Activated CD4-positive, alpha-beta T cell treated with anti-CD3 and anti-CD28 coated beads for 36 hours (primary cell): ENCODE data around the gene GRIFIN. TPM values are rescaled to one million over a fixed set of nuclear protein-coding genes. Genes with fewer than 3 reads are reported as not detected.

Experiments
- ATAC-seq: fragments of 200-7000 bp; cut with Tn5 transposase; one replicate; pipeline ENCODE4 v1.10.0; 2021; ENCODE audit warnings: mild to moderate bottlenecking, moderate library complexity
- CTCF ChIA-PET: fragments of 350-600 bp; sonication (Branson Sonifier 250); formaldehyde crosslinking; loops from one replicate; lab custom pipeline; 2021; ENCODE audit warnings: antibody characterized with exemption; lab: Charles Lee
- POLR2A ChIA-PET: fragments of 350-600 bp; sonication (Branson Sonifier 250); formaldehyde crosslinking; loops from one replicate; lab custom pipeline; 2021; ENCODE audit warnings: antibody characterized with exemption, inconsistent platforms; lab: Charles Lee
- DNase-seq: peaks from one replicate; pipeline ENCODE4 v3.0.0-alpha.2; 2020
- H3K27ac Mint-ChIP-seq: one replicate; pipeline ENCODE4 v1.8.0; 2021; ENCODE audit warnings: mixed read lengths
- H3K27me3 Mint-ChIP-seq: one replicate; pipeline ENCODE4 v1.8.0; 2021; ENCODE audit warnings: mixed read lengths
- H3K36me3 Mint-ChIP-seq: one replicate; pipeline ENCODE4 v1.8.0; 2021; ENCODE audit warnings: low read depth, mixed read lengths
- H3K4me1 Mint-ChIP-seq: one replicate; pipeline ENCODE4 v1.8.0; 2021; ENCODE audit warnings: mixed read lengths
- H3K4me3 Mint-ChIP-seq: one replicate; pipeline ENCODE4 v1.8.0; 2021; ENCODE audit warnings: mild to moderate bottlenecking, moderate library complexity, mixed read lengths
- H3K9me3 Mint-ChIP-seq: one replicate; pipeline ENCODE4 v1.8.0; 2021; ENCODE audit warnings: low read depth, mixed read lengths
- intact Hi-C, 2 experiments: fragments of 100-400 bp; cut with DNase I in 1 of 2; cut with micrococcal nuclease in 1 of 2; formaldehyde crosslinking; loops; one replicate each; pipeline versions ENCODE4 v1.14.2 to v1.15.1; 2022 to 2024; cut with DNase I, micrococcal nuclease
- total RNA-seq, 2 experiments: library from RNA; stranded (reverse); gene quantifications; one replicate each; pipeline ENCODE4 v1.2.3, GENCODE V29; 2021

Gene GRIFIN
- total RNA-seq, 2 experiments from 2014 or later, result not detected

- H3K4me3 Mint-ChIP-seq, result peak within 1 kb of the TSS; percentile 89
- peaks cover 32% of the 10 kb centered on the region for H3K4me1 Mint-ChIP-seq
- DNase-seq (peak; percentile 91), ATAC-seq (peak; percentile 75)
- CTCF ChIA-PET, result interaction anchor here (0.6 to 1.5 kb wide), 3 partner anchors 10 to 39 kb away, joined by 3 to 4 read pairs (median 4); no protein-coding TSS in a partner anchor
- peak within 1 kb of the TSS; percentile 73 for H3K27ac Mint-ChIP-seq
- no peaks in the 10 kb centered on the region for H3K9me3 Mint-ChIP-seq
- intact Hi-C loops, result loop anchor here (1.0 to 5.0 kb wide), 7 partner anchors 8 to 1357 kb away; partner anchors contain the start of genes BRAT1 (in 1 of the 2), CHST12 (in 1 of the 2), GNA12 (in 1 of the 2) and SNX8 (in 1 of the 2)
- no peaks in the 10 kb centered on the region for H3K36me3 Mint-ChIP-seq
- H3K27me3 Mint-ChIP-seq, result no peaks in the 10 kb centered on the region
- POLR2A ChIA-PET, result no interaction called here
These were observed 43.1 kb upstream of the GRIFIN start, which contains the start of gene LFNG for GRCh38 chr7:2519119-2519930. Gene LFNG (plus strand): TSS chr7:2519774. CDS start chr7:2519862, 88 bp downstream.

GRCh38 chr7:2518737-2519118, 42.5 kb upstream of the GRIFIN start:
- Mint-ChIP-seq H3K4me1 (peaks cover 32% of the 10 kb centered on the region), H3K4me3 (peak overlapping the region; percentile 52), H3K27me3 (no peaks in the 10 kb centered on the region), H3K36me3 (no peaks in the 10 kb centered on the region), H3K9me3 (no peaks in the 10 kb centered on the region), H3K27ac (no peak overlapping the region)
- POLR2A ChIA-PET, result no interaction called here
- DNase-seq (no peak), ATAC-seq (no peak)
- intact Hi-C loops, result loop anchor here (1.0 to 5.0 kb wide), 7 partner anchors 7 to 1356 kb away; partner anchors contain the start of genes BRAT1 (in 1 of the 2), CHST12 (in 1 of the 2), GNA12 (in 1 of the 2) and SNX8 (in 1 of the 2)
- CTCF ChIA-PET, result no interaction called here

GRCh38 chr7:2517678-2518507, 41.7 kb upstream of the GRIFIN start:
- H3K4me1 Mint-ChIP-seq, result peaks cover 31% of the 10 kb centered on the region
- peak overlapping the region; percentile 38 for H3K4me3 Mint-ChIP-seq
- H3K9me3 Mint-ChIP-seq, result no peaks in the 10 kb centered on the region
- POLR2A ChIA-PET, result no interaction called here
- H3K27ac Mint-ChIP-seq, result no peak overlapping the region
- DNase-seq (no peak), ATAC-seq (no peak)
- H3K36me3 Mint-ChIP-seq, result no peaks in the 10 kb centered on the region
- CTCF ChIA-PET, result no interaction called here
- no peaks in the 10 kb centered on the region for H3K27me3 Mint-ChIP-seq
- intact Hi-C loops, result loop anchor here in 1 of 2 experiments (5.0 kb wide), 1 partner anchor 1356 kb away; the partner anchor contains the start of gene ZFAND2A

GRCh38 chr7:2517026-2517425, 40.8 kb upstream of the GRIFIN start:
- Mint-ChIP-seq H3K4me3 (no peak overlapping the region), H3K36me3 (no peaks in the 10 kb centered on the region), H3K27me3 (no peaks in the 10 kb centered on the region), H3K27ac (no peak overlapping the region), H3K4me1 (peaks cover 32% of the 10 kb centered on the region), H3K9me3 (no peaks in the 10 kb centered on the region)
- ATAC-seq (no peak), DNase-seq (no peak)
- POLR2A ChIA-PET, result no interaction called here
- CTCF ChIA-PET, result interaction anchor here (0.6 kb wide), 1 partner anchor 431 kb away, joined by 3 read pairs; no protein-coding TSS in a partner anchor
- intact Hi-C loops, result loop anchor here in 1 of 2 experiments (5.0 kb wide), 1 partner anchor 1355 kb away; the partner anchor contains the start of gene ZFAND2A

- DNase-seq (no peak), ATAC-seq (no peak)
- Mint-ChIP-seq H3K4me3 (no peak overlapping the region), H3K27me3 (no peaks in the 10 kb centered on the region), H3K4me1 (peaks cover 35% of the 10 kb centered on the region), H3K9me3 (no peaks in the 10 kb centered on the region), H3K36me3 (no peaks in the 10 kb centered on the region), H3K27ac (no peak overlapping the region)
- POLR2A ChIA-PET, result no interaction called here
- CTCF ChIA-PET, result interaction anchor here (0.6 kb wide), 1 partner anchor 262 kb away, joined by 3 read pairs; no protein-coding TSS in a partner anchor
- intact Hi-C loops, result loop anchor here in 1 of 2 experiments (5.0 kb wide), 1 partner anchor 1354 kb away; the partner anchor contains the start of gene ZFAND2A
These were observed 40.0 kb upstream of the GRIFIN start for GRCh38 chr7:2516194-2516555.

GRCh38 chr7:2515424-2516193, 39.4 kb upstream of the GRIFIN start:
- POLR2A ChIA-PET, result no interaction called here
- H3K4me1 Mint-ChIP-seq, result peaks cover 39% of the 10 kb centered on the region
- H3K36me3 Mint-ChIP-seq, result no peaks in the 10 kb centered on the region
- H3K27me3 Mint-ChIP-seq, result no peaks in the 10 kb centered on the region
- DNase-seq (no peak), ATAC-seq (no peak)
- H3K9me3 Mint-ChIP-seq, result no peaks in the 10 kb centered on the region
- CTCF ChIA-PET, result no interaction called here
- intact Hi-C loops, result loop anchor here in 1 of 2 experiments (5.0 kb wide), 1 partner anchor 1353 kb away; the partner anchor contains the start of gene ZFAND2A
- no peak overlapping the region for H3K4me3 Mint-ChIP-seq
- H3K27ac Mint-ChIP-seq, result no peak overlapping the region

- POLR2A ChIA-PET, result no interaction called here
- H3K27ac Mint-ChIP-seq, result no peak overlapping the region
- intact Hi-C loops, result loop anchor here (5.0 kb wide), 2 partner anchors 37 to 1352 kb away; partner anchors contain the start of genes GRIFIN (in 1 of the 2) and ZFAND2A (in 1 of the 2)
- CTCF ChIA-PET, result no interaction called here
- H3K4me1 Mint-ChIP-seq, result peaks cover 47% of the 10 kb centered on the region
- no peak for ATAC-seq
- H3K9me3 Mint-ChIP-seq, result no peaks in the 10 kb centered on the region
- no peak overlapping the region for H3K4me3 Mint-ChIP-seq
- no peak for DNase-seq
- no peaks in the 10 kb centered on the region for H3K27me3 Mint-ChIP-seq
- H3K36me3 Mint-ChIP-seq, result no peaks in the 10 kb centered on the region
These were observed 38.5 kb upstream of the GRIFIN start for GRCh38 chr7:2514473-2515423.

GRCh38 chr7:2513702-2514101, 37.5 kb upstream of the GRIFIN start:
- no peak overlapping the region for H3K4me3 Mint-ChIP-seq
- H3K36me3 Mint-ChIP-seq, result no peaks in the 10 kb centered on the region
- ChIA-PET POLR2A (no interaction called here), CTCF (no interaction called here)
- no peak for DNase-seq
- intact Hi-C loops, result loop anchor here in 1 of 2 experiments (5.0 kb wide), 1 partner anchor 36 kb away; the partner anchor contains the start of gene GRIFIN
- H3K27ac Mint-ChIP-seq, result no peak overlapping the region
- no peaks in the 10 kb centered on the region for H3K27me3 Mint-ChIP-seq
- no peak for ATAC-seq
- H3K4me1 Mint-ChIP-seq, result peaks cover 55% of the 10 kb centered on the region
- no peaks in the 10 kb centered on the region for H3K9me3 Mint-ChIP-seq

GRCh38 chr7:2512713-2513112, 36.5 kb upstream of the GRIFIN start:
- no peaks in the 10 kb centered on the region for H3K27me3 Mint-ChIP-seq
- CTCF ChIA-PET, result interaction anchor here (1.2 kb wide), 1 partner anchor 9 kb away, joined by 3 read pairs; no protein-coding TSS in a partner anchor
- no peaks in the 10 kb centered on the region for H3K36me3 Mint-ChIP-seq
- peak overlapping the region; percentile 77 for H3K27ac Mint-ChIP-seq
- peaks cover 55% of the 10 kb centered on the region for H3K4me1 Mint-ChIP-seq
- DNase-seq (no peak), ATAC-seq (no peak)
- POLR2A ChIA-PET, result no interaction called here
- H3K9me3 Mint-ChIP-seq, result no peaks in the 10 kb centered on the region
- intact Hi-C loops, result loop anchor here in 1 of 2 experiments (5.0 kb wide), 1 partner anchor 35 kb away; the partner anchor contains the start of gene GRIFIN
- no peak overlapping the region for H3K4me3 Mint-ChIP-seq
